Neural cell (in vitro differentiated cells): ENCODE results near the gene S1PR1. TPM values are rescaled to one million over a fixed set of nuclear protein-coding genes. Genes with fewer than 3 reads are reported as not detected.
"Not testable (repeated sequence)": the region's sequence is repeated elsewhere in the genome, so short reads cannot be mapped to it uniquely, and the experiment has no call there.

ENCODE experiments used
- H2AFZ ChIP-seq: fragments of 200-600, 300-800 bp; sonication (generic), shearing (Covaris generic); 2 replicates; pipeline ENCODE4 v1.6.0; 2014; ENCODE audit warnings: low read depth, mild to moderate bottlenecking, antibody characterized with exemption, low read length, moderate library complexity
- H3F3A ChIP-seq: fragments of 200-600 bp; shearing (Covaris generic); 2 replicates; pipeline ENCODE4 v1.6.1; 2016; ENCODE audit warnings: mild to moderate bottlenecking, moderate library complexity, mixed read lengths, antibody characterized with exemption, low read length; ENCODE audit not compliant: insufficient read depth, poor library complexity, severe bottlenecking
- H3K27ac ChIP-seq: fragments of 200-600, 300-800 bp; sonication (generic), shearing (Covaris generic); 2 replicates; pipeline ENCODE4 v1.5.1; 2014; ENCODE audit warnings: mild to moderate bottlenecking, low read length, moderate library complexity
- H3K27me3 ChIP-seq: fragments of 300-800, 200-600 bp; sonication (generic), shearing (Covaris generic); 2 replicates; pipeline ENCODE4 v1.6.0; 2014; ENCODE audit warnings: mild to moderate bottlenecking, low read depth, low read length, moderate library complexity; ENCODE audit not compliant: insufficient read depth
- H3K36me3 ChIP-seq: fragments of 300-800, 200-600 bp; sonication (generic), shearing (Covaris generic); 2 replicates; pipeline ENCODE4 v1.5.1; 2014; ENCODE audit warnings: mild to moderate bottlenecking, antibody characterized with exemption, low read length, moderate library complexity; ENCODE audit not compliant: insufficient read depth
- H3K4me2 ChIP-seq: fragments of 300-800, 200-600 bp; sonication (generic), shearing (Covaris generic); 2 replicates; pipeline ENCODE4 v1.6.0; 2014; ENCODE audit warnings: mild to moderate bottlenecking, low read length
- H3K4me3 ChIP-seq: fragments of 300-800, 200-600 bp; sonication (generic), shearing (Covaris generic); 2 replicates; pipeline ENCODE4 v1.5.1; 2014; ENCODE audit warnings: mild to moderate bottlenecking, low read length, moderate library complexity
- H3K79me2 ChIP-seq: fragments of 200-600 bp; shearing (Covaris generic); replicated peaks from 2 replicates; pipeline ENCODE4 v1.6.0; 2014; ENCODE audit warnings: mild to moderate bottlenecking, low read length, moderate library complexity; ENCODE audit not compliant: insufficient read depth
- H3K9ac ChIP-seq: fragments of 300-800, 200-600 bp; sonication (generic), shearing (Covaris generic); 2 replicates; pipeline ENCODE4 v1.6.1; 2016; ENCODE audit warnings: mild to moderate bottlenecking, low read length, mixed read lengths
- H3K9me2 ChIP-seq: fragments of 200-600 bp; shearing (Covaris generic); 2 replicates; pipeline ENCODE4 v1.6.1; 2016; ENCODE audit warnings: mild to moderate bottlenecking, low read length, mixed read lengths; ENCODE audit not compliant: insufficient read depth
- H3K9me3 ChIP-seq: fragments of 200-600, 300-800 bp; sonication (generic), shearing (Covaris generic); 2 replicates; pipeline ENCODE4 v1.6.1; 2016; ENCODE audit warnings: mild to moderate bottlenecking, mixed run types, low read length, moderate library complexity, mixed read lengths
- H4K20me1 ChIP-seq: fragments of 200-600 bp; shearing (Covaris generic); 2 replicates; pipeline ENCODE4 v1.6.1; 2016; ENCODE audit warnings: mild to moderate bottlenecking, mixed run types; ENCODE audit not compliant: insufficient read depth
- CTCF ChIP-seq: fragments of 450-650 bp; IDR thresholded peaks from 2 replicates; pipeline ENCODE4 v1.5.1; 2014; ENCODE audit warnings: antibody characterized with exemption, mild to moderate bottlenecking, moderate library complexity; ENCODE audit not compliant: poor library complexity, severe bottlenecking
- EP300 ChIP-seq: fragments of 450-650 bp; conservative IDR thresholded peaks from 2 replicates; pipeline ENCODE4 v1.6.1; 2014; ENCODE audit warnings: antibody characterized with exemption, mild to moderate bottlenecking, moderate library complexity; ENCODE audit not compliant: poor library complexity, severe bottlenecking
- EZH2 ChIP-seq: fragments of 200-600, 300-800 bp; shearing (Covaris generic), sonication (generic); IDR thresholded peaks from 2 replicates; pipeline ENCODE4 v1.6.1; 2014; ENCODE audit warnings: antibody characterized with exemption, low read length, borderline replicate concordance, mild to moderate bottlenecking; ENCODE audit not compliant: insufficient read depth, poor library complexity, severe bottlenecking
- MXI1 ChIP-seq: fragments of 450-650 bp; conservative IDR thresholded peaks from 2 replicates; pipeline ENCODE4 v1.6.1; 2014; ENCODE audit warnings: antibody characterized with exemption, mild to moderate bottlenecking; ENCODE audit not compliant: poor library complexity, severe bottlenecking
- POLR2AphosphoS5 ChIP-seq: IDR thresholded peaks from 2 replicates; pipeline ENCODE4 v1.6.1; 2012
- RAD21 ChIP-seq: fragments of 450-650 bp; conservative IDR thresholded peaks from 2 replicates; pipeline ENCODE4 v1.6.1; 2014; ENCODE audit warnings: antibody characterized with exemption, mild to moderate bottlenecking, moderate library complexity
- SMC3 ChIP-seq: fragments of 450-650 bp; conservative IDR thresholded peaks from 2 replicates; pipeline ENCODE4 v1.6.1; 2014; ENCODE audit warnings: antibody characterized with exemption, mild to moderate bottlenecking, moderate library complexity; ENCODE audit not compliant: poor library complexity
- TAF1 ChIP-seq: IDR thresholded peaks from 2 replicates; pipeline ENCODE4 v1.6.1; 2012; ENCODE audit warnings: low read depth
- polyA plus RNA-seq: library from polyadenylated mRNA; depleted of rRNA; stranded (reverse); fragments of >200 nt; gene quantifications from 2 replicates; pipeline ENCODE4 v1.2.3, GENCODE V29; 2014
- TF ChIP-seq, protein P1 (sequence below): IDR thresholded peaks from 2 replicates; pipeline ENCODE4 v1.6.1; 2012; ENCODE audit warnings: borderline replicate concordance

Gene S1PR1
- polyA plus RNA-seq, 1 donor from 2014 or later = not detected

DNA sequence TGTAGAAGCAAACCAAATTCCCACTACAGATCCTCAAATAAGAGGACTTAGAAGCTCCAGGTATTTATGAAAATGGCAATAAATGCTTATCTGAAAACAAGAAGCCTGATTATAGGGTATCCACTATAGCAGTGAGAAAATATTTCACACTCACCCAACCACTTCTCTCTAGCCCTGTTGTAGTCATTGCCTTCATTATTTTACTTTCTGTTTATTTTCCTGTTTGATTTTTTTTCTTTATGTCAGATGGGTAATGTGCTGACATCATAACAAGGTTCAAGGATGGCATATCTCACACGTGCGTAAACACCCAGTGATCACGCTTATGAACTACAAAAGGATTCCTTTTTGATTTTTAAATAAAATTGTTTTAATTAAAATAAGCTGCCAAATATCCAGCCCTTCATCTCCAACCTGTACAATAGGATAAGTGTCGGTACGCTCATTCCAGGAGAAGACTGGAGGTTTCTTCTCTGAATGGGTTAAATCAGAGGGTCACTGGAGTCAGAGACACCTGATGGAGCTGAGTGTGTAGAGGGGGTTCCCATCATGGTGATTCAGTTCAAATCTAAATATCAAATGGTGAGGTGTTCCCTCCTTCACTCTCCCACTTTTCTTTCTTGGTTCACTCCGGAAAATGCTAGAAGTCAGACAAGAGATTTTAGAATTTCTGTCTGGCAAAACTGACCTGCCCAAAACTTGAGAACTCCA is 8.2 kb upstream of the S1PR1 start:
- TF ChIP-seq RAD21 (no peak), CTCF (no peak), EZH2 (no peak), MXI1 (no peak), TAF1 (no peak), POLR2AphosphoS5 (no peak), SMC3 (no peak), EP300 (no peak)
- TF ChIP-seq, protein P1, sequence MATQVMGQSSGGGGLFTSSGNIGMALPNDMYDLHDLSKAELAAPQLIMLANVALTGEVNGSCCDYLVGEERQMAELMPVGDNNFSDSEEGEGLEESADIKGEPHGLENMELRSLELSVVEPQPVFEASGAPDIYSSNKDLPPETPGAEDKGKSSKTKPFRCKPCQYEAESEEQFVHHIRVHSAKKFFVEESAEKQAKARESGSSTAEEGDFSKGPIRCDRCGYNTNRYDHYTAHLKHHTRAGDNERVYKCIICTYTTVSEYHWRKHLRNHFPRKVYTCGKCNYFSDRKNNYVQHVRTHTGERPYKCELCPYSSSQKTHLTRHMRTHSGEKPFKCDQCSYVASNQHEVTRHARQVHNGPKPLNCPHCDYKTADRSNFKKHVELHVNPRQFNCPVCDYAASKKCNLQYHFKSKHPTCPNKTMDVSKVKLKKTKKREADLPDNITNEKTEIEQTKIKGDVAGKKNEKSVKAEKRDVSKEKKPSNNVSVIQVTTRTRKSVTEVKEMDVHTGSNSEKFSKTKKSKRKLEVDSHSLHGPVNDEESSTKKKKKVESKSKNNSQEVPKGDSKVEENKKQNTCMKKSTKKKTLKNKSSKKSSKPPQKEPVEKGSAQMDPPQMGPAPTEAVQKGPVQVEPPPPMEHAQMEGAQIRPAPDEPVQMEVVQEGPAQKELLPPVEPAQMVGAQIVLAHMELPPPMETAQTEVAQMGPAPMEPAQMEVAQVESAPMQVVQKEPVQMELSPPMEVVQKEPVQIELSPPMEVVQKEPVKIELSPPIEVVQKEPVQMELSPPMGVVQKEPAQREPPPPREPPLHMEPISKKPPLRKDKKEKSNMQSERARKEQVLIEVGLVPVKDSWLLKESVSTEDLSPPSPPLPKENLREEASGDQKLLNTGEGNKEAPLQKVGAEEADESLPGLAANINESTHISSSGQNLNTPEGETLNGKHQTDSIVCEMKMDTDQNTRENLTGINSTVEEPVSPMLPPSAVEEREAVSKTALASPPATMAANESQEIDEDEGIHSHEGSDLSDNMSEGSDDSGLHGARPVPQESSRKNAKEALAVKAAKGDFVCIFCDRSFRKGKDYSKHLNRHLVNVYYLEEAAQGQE = no peak
- no peaks in the 10 kb centered on the region for H3K9me3 ChIP-seq
- no peak overlapping the region for H3K4me3 ChIP-seq
- H3K9me2 ChIP-seq = no peaks in the 10 kb centered on the region
- H4K20me1 ChIP-seq = no peaks in the 10 kb centered on the region
- no peak overlapping the region for H2AFZ ChIP-seq
- no peak overlapping the region for H3K9ac ChIP-seq
- no peaks in the 10 kb centered on the region for H3K36me3 ChIP-seq
- H3F3A ChIP-seq = no peaks in the 10 kb centered on the region
- no peak overlapping the region for H3K27ac ChIP-seq
- H3K4me2 ChIP-seq = no peak overlapping the region
- H3K79me2 ChIP-seq = no peaks in the 10 kb centered on the region
- no peaks in the 10 kb centered on the region for H3K27me3 ChIP-seq

DNA sequence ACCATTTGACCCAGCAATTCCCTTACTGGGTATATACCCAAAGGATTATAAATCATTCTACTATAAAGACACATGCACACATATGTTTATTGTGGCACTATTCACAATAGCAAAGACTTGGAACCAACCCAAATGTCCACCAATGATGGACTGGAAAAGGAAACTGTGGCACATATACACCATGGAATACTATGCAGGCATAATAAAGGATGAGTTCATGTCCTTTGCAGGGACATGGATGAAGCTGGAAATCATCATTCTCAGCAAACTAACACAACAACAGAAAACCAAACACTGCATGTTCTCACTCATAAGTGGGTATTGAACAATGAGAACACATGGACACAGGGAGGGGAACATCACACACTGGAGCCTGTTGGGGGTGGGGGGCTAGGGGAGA is 4.6 kb upstream of the S1PR1 start:
- H3K79me2 ChIP-seq, H3K36me3 ChIP-seq, H2AFZ ChIP-seq, H3K4me3 ChIP-seq, H4K20me1 ChIP-seq, H3K9me3 ChIP-seq, H3K4me2 ChIP-seq, H3K27ac ChIP-seq, H3K9ac ChIP-seq, H3K9me2 ChIP-seq, H3F3A ChIP-seq: not testable (repeated sequence)
- H3K27me3 ChIP-seq = peaks cover 16% of the 10 kb centered on the region

- no peaks in the 10 kb centered on the region for H3K9me2 ChIP-seq
- H3K27me3 ChIP-seq = peaks cover 21% of the 10 kb centered on the region
- H4K20me1 ChIP-seq = no peaks in the 10 kb centered on the region
- no peaks in the 10 kb centered on the region for H3K36me3 ChIP-seq
- H3K4me3 ChIP-seq = no peak overlapping the region
- peaks cover 6% of the 10 kb centered on the region for H3K79me2 ChIP-seq
- H3F3A ChIP-seq = no peaks in the 10 kb centered on the region
- no peak overlapping the region for H3K9ac ChIP-seq
- H2AFZ ChIP-seq = no peak overlapping the region
- TF ChIP-seq EP300 = no peak
- TF ChIP-seq TAF1 = no peak
- no peak for TF ChIP-seq SMC3
- TF ChIP-seq, protein P1 = no peak
- no peak for TF ChIP-seq POLR2AphosphoS5
- no peak for TF ChIP-seq CTCF
- TF ChIP-seq MXI1 = no peak
- TF ChIP-seq RAD21 = no peak
- TF ChIP-seq EZH2 = no peak
- H3K27ac ChIP-seq = no peak overlapping the region
- H3K4me2 ChIP-seq = no peak overlapping the region
- no peaks in the 10 kb centered on the region for H3K9me3 ChIP-seq
Measured at GRCh38 chr1:101233495-101233894, 3.3 kb upstream of the S1PR1 start.
